NCI-H2196 treated with DMSO at 0.1 percent for 48 hours (cell line): ENCODE data around the gene ISL2.
"Not testable (repeated sequence)": the region's sequence is repeated elsewhere in the genome, so short reads cannot be mapped to it uniquely, and the experiment has no call there.

Experiments used
- DNase-seq: peaks from one replicate; lab custom pipeline; 2025; ENCODE audit not compliant: unreplicated experiment; lab: John Stamatoyannopoulos, UW

The ISL2 gene

GRCh38 chr15:76336254-76337058 is at the start of gene ISL2:
Gene ISL2, plus strand, starts transcription at chr15:76336773. Its CDS starts 111 bp downstream, at chr15:76336884.
- DNase-seq, result no peak

DNA sequence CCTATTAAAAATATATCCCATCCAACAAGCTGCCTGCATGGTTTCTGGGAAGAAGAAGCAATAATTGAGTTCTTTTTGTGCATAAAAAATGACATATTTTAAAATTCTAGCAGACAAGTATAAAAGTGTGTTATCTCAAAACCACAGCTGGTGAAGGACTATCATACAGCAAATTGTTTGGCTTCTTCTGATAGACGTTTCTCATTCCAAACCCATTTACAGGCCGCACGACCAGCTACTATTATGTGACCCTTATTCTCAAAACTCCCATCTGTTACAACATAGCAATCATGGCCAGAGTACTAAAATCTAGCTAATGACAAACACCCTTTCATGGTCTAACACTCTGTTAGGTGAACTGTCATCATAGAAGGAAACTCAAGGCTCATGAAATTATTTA is 47.0 kb upstream of the ISL2 start:
- no peak for DNase-seq

DNA sequence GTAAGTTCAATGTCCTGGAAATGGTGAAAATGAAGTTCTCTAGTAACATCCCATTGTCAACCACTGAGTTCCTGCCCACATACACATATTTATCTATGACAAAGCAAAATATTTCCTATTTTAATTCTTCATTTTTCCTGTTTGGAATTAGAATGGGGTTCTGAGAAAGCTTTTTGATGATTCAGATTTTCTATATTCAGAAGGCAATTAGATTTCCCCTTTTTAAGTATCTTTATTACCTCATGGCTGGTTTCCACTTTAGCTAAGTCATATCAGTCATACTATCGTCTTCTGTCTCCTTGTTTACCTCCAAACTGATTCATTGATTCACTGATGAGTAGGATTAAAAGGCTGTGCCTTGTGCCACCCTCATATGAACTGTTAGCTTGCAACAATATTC is 43.2 kb upstream of the ISL2 start:
- DNase-seq, result no peak

DNA sequence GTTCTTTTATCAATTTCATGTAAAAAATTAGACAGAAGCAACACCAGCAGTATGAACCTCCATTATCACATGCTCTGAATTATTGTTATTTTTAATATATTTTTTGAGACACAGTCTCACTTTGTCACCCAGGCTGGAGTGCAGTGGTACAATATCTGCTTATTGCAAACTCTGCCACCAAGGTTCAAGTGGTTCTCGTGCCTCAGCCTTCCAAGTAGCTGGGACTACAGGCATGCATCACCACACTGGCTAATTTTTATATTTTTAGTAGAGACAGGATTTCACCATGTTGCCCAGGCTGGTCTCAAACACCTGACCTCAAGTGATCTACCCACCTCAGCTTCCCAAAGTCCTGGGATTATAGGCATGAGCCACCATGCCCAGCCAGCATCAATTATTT is 42.1 kb upstream of the ISL2 start:
- DNase-seq, result not testable (repeated sequence)

DNA sequence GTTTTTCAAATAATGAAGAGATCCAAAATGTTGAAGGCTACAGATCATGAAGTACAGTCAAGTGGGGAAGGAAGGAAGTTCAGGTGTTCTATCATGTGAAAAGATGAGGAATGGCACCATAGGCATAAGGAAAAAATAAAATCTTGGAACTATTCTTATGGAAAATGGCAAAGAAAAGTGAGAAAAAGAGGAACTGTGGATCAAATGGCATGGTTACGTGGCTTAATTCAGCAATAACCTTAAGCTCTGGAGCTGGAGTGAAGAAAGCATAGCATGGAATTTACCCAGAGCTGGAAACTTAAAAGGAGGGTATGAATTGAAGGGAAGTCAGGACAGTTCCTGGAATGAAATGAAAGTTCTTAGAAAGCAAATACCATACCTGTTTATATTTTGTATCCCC is 39.7 kb upstream of the ISL2 start:
- no peak for DNase-seq

- DNase-seq, result not testable (repeated sequence)
Measured at GRCh38 chr15:76297951-76298350, 38.6 kb upstream of the ISL2 start.

DNA sequence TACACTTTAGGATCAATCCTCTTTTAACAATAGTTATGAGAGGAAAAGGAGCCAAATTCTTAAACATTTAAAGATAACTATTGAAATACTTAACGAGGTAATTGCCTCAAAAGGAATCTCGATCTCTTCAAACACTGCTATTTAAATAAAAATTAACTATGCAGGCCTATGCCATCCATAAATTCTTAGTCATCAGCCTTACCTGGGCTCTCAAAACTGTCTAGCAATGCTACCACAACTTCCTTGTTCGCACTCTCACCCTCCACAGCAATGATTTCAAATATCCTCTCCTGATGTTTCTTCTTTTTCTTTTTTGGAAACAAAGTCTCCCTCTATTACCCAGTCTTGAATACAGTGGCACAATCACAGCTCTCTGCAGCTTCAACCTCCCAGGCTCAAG is 37.6 kb upstream of the ISL2 start:
- no peak for DNase-seq

DNA sequence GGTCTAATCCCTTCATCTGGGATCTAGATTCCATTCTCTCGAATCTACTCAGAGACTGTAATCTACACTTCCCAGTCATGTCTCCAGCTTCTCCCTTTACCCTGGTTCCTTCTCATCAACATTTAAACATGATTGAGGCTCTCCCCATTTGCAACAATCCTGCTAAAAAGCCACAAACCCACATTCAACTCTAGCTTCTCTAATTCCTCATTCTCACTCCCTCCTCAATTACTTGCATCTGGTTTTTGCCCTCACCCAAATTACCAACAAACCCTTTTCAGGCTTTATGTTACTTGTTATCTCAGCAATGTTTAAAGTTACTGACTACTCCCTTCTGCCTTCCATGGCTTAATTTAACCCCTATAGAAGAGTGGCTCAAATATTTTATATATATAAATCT is 36.8 kb upstream of the ISL2 start:
- DNase-seq, result no peak

DNA sequence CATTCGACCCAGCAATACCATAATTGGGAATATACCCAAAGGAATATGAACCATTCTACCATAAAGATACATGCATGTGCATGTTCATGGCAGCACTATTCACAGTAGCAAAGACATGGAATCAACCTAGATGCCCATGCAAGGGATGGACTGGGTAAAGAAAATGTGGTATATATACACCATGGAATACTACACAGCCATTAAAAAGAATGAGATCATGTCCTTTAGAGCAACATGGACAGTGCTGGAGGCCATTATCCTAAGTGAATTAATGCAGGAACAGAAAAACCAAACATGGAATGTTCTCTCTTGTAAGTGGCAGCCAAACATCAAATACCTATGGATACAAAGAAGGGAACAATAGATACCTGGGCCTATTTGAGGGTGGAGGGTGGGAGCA is 32.7 kb upstream of the ISL2 start:
- no peak for DNase-seq

DNA sequence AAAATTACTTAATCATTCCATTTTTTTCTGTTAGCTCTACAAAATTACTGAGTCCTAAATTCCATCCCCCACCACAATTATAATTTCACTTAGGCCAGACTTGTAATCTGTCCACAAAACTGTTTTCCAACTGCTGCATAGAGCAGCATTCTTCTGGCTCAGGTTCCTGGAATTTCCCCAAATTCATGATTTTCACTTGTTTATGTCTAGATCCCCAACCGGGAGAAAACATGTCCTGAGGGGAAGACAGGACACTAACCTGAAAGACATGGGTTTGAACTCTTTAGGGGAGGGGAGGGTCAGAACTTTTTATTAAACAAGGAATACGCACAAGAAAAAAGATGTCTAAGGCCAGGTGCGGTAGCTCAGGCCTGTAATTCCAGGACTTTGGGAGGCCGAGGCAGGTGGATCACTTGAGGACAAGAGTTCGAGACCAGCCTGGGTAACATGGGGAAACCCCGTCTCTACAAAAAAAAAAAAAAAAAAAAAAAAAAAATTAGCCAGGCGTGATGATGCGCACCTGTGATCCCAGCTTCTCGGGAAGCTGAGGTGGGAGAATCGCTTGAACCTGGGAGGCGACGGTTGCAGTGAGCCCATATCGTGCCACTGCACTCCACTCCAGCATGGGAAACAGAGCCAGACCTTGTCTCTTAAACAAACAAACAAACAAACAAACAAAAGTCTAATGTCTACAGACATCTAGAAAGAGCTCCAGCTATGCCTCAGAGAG is 26.8 kb upstream of the ISL2 start:
- DNase-seq, result no peak

DNA sequence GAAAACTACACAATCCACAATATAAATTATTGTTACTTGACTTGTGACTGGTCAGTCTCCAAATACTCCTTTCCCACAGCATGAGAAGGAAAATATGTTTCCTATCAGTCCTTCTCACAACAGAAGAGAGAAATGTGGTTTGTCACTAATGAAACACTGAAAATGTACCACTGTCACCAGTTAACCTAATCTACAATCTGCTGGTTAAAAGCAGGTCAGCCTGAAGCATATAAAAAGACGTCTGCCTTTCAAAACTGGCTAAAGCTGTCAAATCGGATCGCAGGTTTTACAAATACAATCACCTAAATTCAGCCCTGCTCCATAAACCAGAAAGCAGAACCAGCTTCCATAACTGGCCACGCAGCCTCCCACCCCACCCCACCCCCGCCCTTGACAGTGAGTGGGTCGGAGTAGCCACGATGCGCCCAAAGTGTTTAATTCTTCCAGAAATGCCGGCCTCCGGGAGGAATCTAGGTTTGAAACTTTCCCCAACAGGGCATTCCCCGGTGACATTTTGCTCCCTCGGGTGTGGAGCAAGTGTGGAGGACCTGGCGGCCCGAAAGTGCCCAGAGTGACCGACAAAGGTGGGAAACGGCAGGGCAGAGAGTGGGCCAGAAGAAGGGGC is 26.0 kb upstream of the ISL2 start:
- DNase-seq, result no peak

DNA sequence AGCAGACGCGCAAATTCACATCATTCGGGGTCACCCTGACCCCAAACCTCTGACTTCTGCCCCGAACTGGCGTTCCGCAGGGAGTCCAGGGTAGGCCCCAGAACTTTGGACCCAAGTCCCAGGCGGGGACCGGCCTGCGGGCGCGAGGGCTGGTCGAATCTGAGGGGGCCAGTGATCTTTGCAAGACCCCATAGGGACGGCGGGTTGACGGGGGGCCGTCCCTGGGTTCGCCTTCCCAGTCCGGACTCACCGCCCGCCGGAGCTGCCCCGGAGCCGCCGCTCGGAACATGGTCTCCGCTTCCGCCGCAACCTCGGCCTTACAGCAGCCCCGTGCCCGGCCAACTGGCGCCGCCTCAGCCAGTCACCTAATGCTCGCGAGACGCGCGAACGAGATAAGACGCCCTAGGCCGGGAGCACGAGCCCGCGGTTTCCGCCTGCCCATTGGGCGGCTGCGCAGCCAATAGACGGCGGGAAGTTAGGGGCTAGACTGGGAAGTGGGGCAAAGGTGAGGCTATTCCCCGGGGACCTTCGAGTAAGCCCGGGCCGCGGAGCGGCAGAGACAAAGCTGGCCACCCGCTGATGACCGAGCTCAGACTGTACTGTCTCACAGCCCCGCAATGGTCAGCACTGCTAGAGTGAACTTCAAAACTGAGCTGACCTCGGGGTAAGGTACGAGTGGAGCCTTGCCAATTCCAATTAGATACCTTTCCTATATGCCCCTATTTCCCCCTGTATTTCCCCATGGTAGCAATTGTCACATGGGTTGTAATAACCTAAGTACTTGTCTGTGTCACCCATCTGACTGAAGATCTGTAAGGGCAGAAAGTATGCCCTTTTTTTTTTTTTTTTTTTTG is 25.2 kb upstream of the ISL2 start, which contains the start of gene ETFA:
ETFA (minus strand) TSS at position 370 of the 854 bp plus-strand sequence; CDS start at position 289, 81 bp downstream.
- peak; percentile 72 for DNase-seq

GRCh38 chr15:76312540-76313174 is 23.9 kb upstream of the ISL2 start:
- DNase-seq, result peak; percentile 49

GRCh38 chr15:76313175-76313567 is 23.4 kb upstream of the ISL2 start:
- DNase-seq, result not testable (repeated sequence)

- no peak for DNase-seq
Measured at GRCh38 chr15:76313731-76314130, 22.8 kb upstream of the ISL2 start.

- DNase-seq, result no peak
Measured at GRCh38 chr15:76320012-76320411, 16.6 kb upstream of the ISL2 start.

GRCh38 chr15:76321171-76321570 is 15.4 kb upstream of the ISL2 start:
- DNase-seq, result no peak

- DNase-seq, result no peak
Measured at GRCh38 chr15:76321602-76322001, 15.0 kb upstream of the ISL2 start.

DNA sequence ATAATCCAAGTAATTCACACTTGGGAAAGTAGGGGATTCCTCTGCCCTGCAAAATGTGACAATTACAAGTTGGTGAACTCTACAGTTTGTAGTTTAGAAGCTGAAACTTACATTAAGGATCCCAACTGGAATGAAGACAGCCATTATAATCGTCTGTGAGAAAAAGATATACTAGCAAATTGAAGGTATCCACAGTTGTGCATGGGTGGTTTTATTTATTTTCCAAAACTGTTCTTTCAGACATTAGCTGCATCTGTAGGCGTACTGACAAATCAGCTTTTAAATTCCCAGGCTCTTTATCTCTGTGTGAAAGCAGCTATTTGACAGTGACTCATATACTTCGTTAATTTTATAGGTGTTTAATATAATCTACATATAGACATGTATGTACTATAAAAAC is 12.5 kb upstream of the ISL2 start:
- no peak for DNase-seq

DNA sequence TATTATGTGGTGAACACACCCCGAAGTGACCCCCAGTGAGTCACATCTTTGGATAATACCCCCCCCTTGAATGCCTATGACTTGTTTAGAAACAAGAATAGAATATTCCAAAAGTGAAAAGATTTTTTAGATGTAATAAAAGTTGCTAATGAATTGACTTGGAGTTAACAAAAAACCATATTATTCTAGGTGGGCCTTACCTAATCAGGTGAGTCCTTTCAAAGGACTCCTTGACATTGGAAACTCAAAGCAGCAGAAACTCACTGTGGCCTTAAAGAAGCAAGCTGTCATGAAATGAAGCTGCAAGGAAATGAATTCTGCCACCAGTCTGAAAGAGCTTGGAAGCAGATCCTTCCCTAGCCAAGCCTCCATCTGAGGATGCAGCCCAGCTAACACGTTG is 10.9 kb upstream of the ISL2 start:
- no peak for DNase-seq
